SJSA1 (cell line): ENCODE measurements around the gene WDR18. TPM values are rescaled to one million over a fixed set of nuclear protein-coding genes. Genes with fewer than 3 reads are reported as not detected.
A peak's percentile ranks its signal among the peaks of the same experiment; 100 is the strongest.

Source experiments
- DNase-seq, 2 experiments: peaks; one replicate each; pipeline ENCODE4 v3.0.0-alpha.2; 2015 to 2020; ENCODE audit warnings: low spot score in 2 of 2, low read depth in 1 of 2
- H3K27ac ChIP-seq: fragments of 250-450 bp; sonication (Bioruptor Pico); 2 replicates; pipeline ENCODE4 v1.5.1; 2020; ENCODE audit warnings: mild to moderate bottlenecking, moderate library complexity
- H3K27me3 ChIP-seq: fragments of 250-450 bp; sonication (Bioruptor Pico); replicated peaks from 2 replicates; pipeline ENCODE4 v1.5.1; 2020; ENCODE audit warnings: mild to moderate bottlenecking, moderate library complexity
- H3K36me3 ChIP-seq: fragments of 250-450 bp; sonication (Bioruptor Pico); 2 replicates; pipeline ENCODE4 v1.5.1; 2020; ENCODE audit warnings: mild to moderate bottlenecking
- H3K4me1 ChIP-seq: fragments of 250-450 bp; sonication (Bioruptor Pico); replicated peaks from 2 replicates; pipeline ENCODE4 v1.6.1; 2021; ENCODE audit warnings: mild to moderate bottlenecking
- H3K4me3 ChIP-seq: fragments of 250-450 bp; sonication (Bioruptor Pico); 2 replicates; pipeline ENCODE4 v1.5.1; 2020; ENCODE audit warnings: mild to moderate bottlenecking
- H3K9me3 ChIP-seq: fragments of 250-450 bp; sonication (Bioruptor Pico); replicated peaks from 2 replicates; pipeline ENCODE4 v1.5.1; 2020; ENCODE audit warnings: mild to moderate bottlenecking
- total RNA-seq: library from RNA; depleted of rRNA; stranded (reverse); fragments of >200 nt; shearing (Covaris generic); gene quantifications from 2 replicates; pipeline ENCODE4 v1.2.3, GENCODE V29; 2014; rRNA removed

Gene WDR18, protein sequence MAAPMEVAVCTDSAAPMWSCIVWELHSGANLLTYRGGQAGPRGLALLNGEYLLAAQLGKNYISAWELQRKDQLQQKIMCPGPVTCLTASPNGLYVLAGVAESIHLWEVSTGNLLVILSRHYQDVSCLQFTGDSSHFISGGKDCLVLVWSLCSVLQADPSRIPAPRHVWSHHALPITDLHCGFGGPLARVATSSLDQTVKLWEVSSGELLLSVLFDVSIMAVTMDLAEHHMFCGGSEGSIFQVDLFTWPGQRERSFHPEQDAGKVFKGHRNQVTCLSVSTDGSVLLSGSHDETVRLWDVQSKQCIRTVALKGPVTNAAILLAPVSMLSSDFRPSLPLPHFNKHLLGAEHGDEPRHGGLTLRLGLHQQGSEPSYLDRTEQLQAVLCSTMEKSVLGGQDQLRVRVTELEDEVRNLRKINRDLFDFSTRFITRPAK
- 43.2 and 60.5 TPM in 2 replicates for total RNA-seq

DNA sequence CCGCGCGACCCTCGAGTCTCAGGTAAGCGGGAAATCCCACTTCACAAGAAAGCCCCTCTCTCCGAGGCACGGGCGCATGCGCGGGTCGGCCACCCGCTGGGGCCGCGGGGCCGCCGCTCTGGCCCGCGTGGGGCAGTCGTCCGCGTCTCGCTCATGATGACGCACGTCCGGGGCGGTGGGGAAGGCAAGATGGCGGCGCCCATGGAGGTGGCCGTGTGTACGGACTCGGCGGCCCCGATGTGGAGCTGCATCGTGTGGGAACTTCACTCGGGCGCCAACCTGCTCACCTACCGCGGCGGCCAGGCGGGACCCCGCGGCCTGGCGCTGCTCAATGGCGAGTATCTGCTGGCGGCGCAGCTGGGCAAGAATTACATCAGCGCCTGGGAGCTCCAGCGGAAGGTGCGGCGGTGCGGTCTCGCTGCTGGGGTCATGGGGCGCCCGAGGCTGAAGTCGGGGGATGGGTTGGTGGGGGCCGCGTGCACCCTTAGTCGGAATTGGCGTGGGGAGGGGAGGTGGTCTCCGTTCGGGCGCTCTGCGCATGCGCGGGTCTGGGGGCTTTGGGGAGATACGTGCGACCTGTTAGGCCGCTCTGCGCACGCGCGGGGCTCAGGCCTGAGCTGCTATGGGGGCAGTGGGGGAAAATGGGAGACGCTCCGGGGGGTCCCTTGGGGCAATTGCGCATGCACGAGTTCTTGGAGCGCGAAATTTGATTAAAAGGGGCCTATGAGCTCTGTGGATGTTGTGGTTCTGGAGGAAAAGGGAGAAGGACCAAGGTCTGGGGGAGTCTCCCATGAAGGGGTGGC is at the start of gene WDR18:
TSS of gene WDR18 (plus strand) at position 181 of the 803 bp plus-strand sequence. CDS start at position 190, 9 bp downstream.
- H3K4me3 ChIP-seq: peak within 1 kb of the TSS; percentile 87
- H3K36me3 ChIP-seq: peaks cover 32% of the 10 kb centered on the region
- DNase-seq: peak; percentile 91 to 93
- no peaks in the 10 kb centered on the region for H3K27me3 ChIP-seq
- H3K27ac ChIP-seq: peak within 1 kb of the TSS; percentile 80
- no peaks in the 10 kb centered on the region for H3K9me3 ChIP-seq
- peaks cover 20% of the 10 kb centered on the region for H3K4me1 ChIP-seq

DNA sequence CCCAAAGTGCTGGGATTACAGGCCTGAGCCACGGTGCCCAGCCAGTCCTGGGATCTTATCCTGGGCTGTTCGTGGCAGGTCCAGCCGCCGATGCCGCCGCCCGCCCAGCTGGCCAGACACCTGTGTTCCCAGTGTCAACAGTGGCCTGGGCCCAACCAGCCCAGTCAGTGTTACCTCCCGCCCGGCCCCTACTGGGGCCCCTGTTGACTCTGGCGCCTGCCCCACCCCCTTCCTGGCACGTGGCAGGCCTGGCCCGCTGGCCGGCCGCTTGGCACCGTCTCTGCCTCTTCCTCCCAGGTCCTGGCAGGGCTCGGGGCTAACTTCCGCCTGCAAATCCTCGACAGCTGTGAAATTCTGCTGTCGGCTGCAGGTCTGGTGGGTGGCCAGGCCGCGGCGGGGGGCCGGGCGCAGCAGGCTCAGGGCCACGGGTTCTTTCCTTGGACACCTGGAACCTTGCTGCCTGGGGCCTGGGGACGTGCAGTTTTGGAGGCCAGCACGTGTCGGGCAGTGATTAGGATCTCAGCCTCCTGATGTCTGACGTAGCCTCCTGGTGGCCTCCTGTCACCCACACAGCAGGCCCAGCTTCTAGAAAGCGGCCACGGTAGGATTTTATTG is 49.2 kb upstream of the WDR18 start:
- DNase-seq: no peak
- Histone ChIP-seq H3K4me1 (peaks cover 14% of the 10 kb centered on the region), H3K9me3 (no peaks in the 10 kb centered on the region), H3K27ac (no peak overlapping the region), H3K36me3 (peaks cover 16% of the 10 kb centered on the region), H3K4me3 (no peak overlapping the region), H3K27me3 (no peaks in the 10 kb centered on the region)

DNA sequence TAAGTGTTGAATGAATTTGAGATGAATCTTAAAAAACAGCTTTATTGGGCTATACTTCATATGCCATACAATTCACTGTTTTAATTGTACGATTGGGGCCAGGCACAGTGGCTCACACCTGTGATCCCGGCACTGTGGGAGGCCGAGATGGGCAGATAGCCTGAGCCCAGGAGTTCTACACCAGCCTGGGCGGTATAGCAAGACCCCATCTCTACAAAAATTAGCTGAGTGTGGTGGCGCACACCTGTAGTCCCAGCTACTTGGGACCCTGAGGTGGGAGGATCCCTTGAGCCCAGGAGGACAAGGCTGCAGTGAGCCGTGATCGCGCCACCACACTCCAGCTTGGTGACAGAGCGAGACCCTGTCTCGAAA is 48.0 kb upstream of the WDR18 start:
- no peak for DNase-seq
- no peak overlapping the region for H3K4me3 ChIP-seq
- no peak overlapping the region for H3K27ac ChIP-seq
- H3K36me3 ChIP-seq: peaks cover 15% of the 10 kb centered on the region
- no peaks in the 10 kb centered on the region for H3K9me3 ChIP-seq
- H3K27me3 ChIP-seq: no peaks in the 10 kb centered on the region
- H3K4me1 ChIP-seq: peaks cover 23% of the 10 kb centered on the region

DNA sequence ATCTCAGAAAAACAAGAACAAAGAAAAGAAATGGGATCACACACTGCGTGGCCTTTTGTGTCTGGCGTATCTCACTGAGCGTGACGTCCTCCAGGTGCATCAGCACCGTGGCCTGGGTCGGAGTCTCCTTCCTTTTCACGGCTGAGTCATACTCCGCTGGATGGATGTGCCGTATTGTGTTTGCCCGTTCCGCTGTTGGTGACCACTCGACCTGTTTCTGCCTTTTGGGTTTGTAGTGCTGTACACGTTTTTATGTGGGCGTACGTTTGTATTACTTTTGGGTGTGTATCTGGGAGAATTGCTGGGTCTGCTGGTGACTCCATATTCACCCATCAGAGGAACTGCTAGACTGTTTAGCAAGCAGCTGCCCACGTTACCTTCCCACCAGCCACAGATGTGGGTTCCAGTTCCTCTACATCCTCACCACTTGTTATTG is 46.9 kb upstream of the WDR18 start:
- Histone ChIP-seq H3K27ac (no peak overlapping the region), H3K27me3 (no peaks in the 10 kb centered on the region), H3K4me3 (no peak overlapping the region), H3K4me1 (peaks cover 29% of the 10 kb centered on the region), H3K36me3 (peaks cover 15% of the 10 kb centered on the region), H3K9me3 (no peaks in the 10 kb centered on the region)
- DNase-seq: no peak

DNA sequence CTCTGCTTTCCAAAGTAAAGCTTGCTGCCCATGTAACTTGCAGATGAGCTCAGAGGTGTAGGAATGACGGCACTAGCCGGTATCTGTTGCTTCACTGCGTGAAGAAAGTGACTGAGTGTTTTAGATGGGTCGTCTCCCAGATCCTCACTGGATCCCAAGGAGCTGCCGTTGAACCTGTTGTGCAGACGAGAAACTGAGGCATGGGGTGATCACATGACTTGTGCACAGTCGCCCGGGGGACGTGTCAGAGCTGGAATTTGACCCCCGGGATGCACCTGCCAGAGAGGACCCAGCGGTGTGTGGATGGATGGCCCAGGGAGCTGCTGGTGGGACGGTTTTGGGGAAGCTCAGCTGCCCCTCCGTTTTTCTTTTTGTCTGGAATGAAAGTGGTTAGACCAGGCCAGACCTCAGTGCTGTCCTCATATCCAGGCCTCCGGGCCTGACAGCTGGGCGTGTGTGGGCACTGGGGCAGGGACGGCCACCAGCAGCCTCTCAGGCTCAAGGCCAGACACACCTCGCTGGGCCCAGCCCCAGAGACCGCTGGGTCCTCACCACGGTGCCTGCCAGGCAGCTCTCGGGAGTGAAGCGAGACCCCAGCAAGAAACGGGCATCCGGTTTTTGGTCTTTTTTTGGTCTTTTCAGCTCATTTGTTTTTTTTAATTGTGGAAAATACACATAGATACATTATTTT is 45.8 kb upstream of the WDR18 start:
- no peak overlapping the region for H3K27ac ChIP-seq
- H3K9me3 ChIP-seq: no peaks in the 10 kb centered on the region
- no peak overlapping the region for H3K4me3 ChIP-seq
- no peak for DNase-seq
- H3K4me1 ChIP-seq: peaks cover 18% of the 10 kb centered on the region
- H3K27me3 ChIP-seq: no peaks in the 10 kb centered on the region
- H3K36me3 ChIP-seq: peaks cover 7% of the 10 kb centered on the region

DNA sequence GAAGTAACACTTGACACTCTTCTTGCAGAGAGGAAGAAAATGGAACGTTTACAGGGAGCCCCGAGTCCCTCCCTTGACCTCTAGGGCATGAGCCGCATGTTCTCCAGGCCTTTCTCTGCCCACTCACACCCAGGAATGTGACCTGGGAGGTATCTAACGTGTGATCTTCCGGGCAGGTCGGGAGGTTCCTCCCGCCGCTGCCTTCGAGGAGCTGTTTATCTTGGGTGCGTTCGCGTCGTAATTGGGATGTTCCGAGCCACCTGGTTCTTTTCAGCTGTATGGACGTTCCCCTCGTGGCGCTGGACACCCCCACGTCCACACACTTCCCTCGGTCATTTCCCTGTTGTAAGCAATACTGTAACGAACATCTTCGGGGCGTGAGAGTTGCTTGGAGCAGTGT is 44.7 kb upstream of the WDR18 start:
- no peaks in the 10 kb centered on the region for H3K27me3 ChIP-seq
- H3K36me3 ChIP-seq: peaks cover 3% of the 10 kb centered on the region; the same call in 1 of the 2 replicates
- H3K27ac ChIP-seq: no peak overlapping the region
- peaks cover 15% of the 10 kb centered on the region for H3K4me1 ChIP-seq
- no peaks in the 10 kb centered on the region for H3K9me3 ChIP-seq
- no peak for DNase-seq
- H3K4me3 ChIP-seq: no peak overlapping the region

DNA sequence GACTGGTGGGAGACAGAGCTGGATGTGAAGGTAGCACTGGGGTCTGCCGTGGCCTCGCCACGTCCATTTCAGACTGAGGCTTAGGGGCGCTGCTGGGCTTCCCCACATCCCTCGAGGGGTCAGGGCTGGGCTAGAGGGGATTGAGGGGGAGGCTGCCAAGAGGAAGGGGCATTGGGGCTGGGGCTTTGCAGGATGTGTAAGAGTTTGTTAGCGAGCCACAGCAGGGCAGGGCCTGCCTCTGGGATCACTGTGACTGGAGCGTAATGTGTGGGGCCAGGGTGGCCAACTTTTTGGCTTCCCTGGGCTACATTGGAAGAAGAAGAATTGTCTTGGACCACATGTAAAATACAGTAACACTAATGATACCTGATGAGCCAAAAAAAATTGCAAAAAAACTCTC is 44.2 kb upstream of the WDR18 start:
- Histone ChIP-seq H3K36me3 (peaks cover 3% of the 10 kb centered on the region; the same call in 1 of the 2 replicates), H3K27ac (no peak overlapping the region), H3K9me3 (no peaks in the 10 kb centered on the region), H3K4me1 (peaks cover 15% of the 10 kb centered on the region), H3K4me3 (no peak overlapping the region), H3K27me3 (no peaks in the 10 kb centered on the region)
- DNase-seq: no peak

DNA sequence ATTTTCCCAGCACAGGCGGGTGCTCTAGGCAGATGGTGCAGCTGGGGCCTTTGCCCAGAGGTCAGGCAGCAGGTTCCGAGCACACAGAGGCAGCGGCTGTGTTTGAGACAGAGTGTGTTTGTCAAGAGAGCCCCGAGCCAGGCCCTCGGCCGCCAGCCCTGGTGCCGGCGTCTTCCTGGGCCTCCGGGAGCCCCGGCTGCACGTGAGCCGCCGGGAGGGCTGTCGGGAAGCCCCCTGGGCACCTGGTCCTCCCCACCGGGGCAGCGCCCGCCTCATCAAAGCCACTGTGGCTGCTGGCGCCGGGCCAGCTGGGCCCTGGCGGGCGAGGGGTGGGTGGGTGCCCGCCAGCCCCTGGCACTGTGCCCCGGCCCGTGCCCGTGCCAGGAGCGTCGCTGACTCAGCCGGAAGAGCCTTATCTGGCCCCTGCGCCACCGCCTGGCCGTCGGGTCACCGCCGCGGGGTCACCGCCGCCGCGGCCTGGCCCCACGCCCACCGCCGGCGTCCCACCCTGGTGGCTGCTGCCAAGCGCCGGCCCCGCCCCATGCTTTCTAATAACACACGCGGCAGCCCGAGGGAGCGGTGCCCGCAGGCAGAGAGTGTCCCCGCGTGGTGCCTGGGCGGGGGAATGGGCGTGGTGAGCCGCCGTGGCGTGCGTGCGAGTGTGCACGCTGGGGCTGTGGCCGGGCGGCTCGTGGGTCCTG is 43.4 kb upstream of the WDR18 start:
- DNase-seq: peak; percentile 68 to 75
- peaks cover 3% of the 10 kb centered on the region; the same call in 1 of the 2 replicates for H3K36me3 ChIP-seq
- H3K27me3 ChIP-seq: no peaks in the 10 kb centered on the region
- H3K9me3 ChIP-seq: no peaks in the 10 kb centered on the region
- peaks cover 15% of the 10 kb centered on the region for H3K4me1 ChIP-seq
- no peak overlapping the region for H3K27ac ChIP-seq
- H3K4me3 ChIP-seq: peak overlapping the region; percentile 23

DNA sequence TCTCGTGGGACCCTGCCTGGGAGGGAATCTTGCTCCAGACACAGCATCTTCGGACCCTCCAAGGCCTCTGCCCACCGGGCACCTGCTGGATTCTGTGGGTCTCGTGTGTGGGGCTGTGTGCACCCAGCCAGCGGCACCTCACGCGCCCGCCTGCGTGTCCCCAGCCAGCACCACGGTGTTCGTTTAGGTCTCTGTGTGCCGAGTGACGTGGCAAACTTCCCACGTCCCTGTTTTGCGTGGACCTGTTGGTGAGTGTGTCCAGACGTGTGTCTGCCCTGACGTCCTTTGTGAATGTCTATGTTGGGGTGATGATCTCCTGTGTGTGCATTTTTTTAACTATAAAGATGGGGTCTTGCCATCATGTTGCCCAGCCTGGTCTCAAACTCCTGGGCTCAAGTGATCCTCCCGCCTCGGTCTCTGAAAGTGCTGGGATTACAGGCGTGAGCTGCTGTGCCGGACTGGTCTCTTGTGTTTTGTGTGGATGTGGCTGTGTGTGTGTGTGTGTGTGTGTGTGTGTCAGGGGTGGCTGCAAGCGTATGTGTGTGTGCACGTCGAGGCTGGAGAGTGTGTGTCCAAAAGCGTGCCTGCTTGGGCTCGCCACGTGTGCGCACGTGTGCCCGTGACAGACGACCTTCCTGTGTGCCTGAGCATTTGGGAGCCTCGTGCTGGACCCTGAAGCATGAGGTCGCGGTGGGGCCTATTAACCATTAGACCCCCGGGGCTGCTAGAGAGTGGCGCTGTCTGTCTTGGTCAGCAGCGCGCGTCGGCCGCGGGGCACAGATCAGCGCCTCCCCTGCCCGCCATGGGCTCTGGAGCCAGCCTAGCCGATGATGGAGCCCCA is 42.6 kb upstream of the WDR18 start:
- Histone ChIP-seq H3K36me3 (peaks cover 3% of the 10 kb centered on the region; the same call in 1 of the 2 replicates), H3K4me3 (peak overlapping the region; percentile 23), H3K27me3 (no peaks in the 10 kb centered on the region), H3K9me3 (no peaks in the 10 kb centered on the region), H3K27ac (no peak overlapping the region), H3K4me1 (peaks cover 15% of the 10 kb centered on the region)
- no peak for DNase-seq

DNA sequence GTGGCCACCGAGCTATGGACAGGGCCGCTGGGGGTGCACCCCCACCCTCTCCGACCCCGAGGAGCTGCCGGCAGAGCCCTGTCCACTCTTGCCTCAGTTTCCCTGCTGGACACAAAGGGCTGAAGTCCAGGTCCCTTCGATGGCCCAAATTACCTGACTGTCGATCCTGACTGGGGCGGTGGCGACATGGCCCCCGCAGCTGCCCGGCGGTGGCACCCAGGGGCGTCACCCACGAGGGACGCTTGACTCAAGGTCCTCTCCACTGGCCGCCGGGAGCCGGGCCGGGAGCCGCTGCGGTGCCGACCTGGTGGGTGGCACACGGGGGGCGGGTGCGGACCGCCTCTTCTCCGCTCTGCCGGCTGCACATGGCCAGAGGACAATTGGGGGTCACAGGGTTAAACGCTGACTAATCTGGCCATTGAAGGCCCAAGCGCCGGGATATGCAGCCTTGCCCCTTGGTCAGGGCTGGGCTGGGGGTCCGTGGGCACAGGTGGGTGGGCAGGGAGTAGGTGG is 42.0 kb upstream of the WDR18 start:
- Histone ChIP-seq H3K4me1 (peaks cover 15% of the 10 kb centered on the region), H3K4me3 (no peak overlapping the region), H3K9me3 (no peaks in the 10 kb centered on the region), H3K27me3 (no peaks in the 10 kb centered on the region), H3K36me3 (peaks cover 3% of the 10 kb centered on the region; the same call in 1 of the 2 replicates), H3K27ac (no peak overlapping the region)
- no peak for DNase-seq

DNA sequence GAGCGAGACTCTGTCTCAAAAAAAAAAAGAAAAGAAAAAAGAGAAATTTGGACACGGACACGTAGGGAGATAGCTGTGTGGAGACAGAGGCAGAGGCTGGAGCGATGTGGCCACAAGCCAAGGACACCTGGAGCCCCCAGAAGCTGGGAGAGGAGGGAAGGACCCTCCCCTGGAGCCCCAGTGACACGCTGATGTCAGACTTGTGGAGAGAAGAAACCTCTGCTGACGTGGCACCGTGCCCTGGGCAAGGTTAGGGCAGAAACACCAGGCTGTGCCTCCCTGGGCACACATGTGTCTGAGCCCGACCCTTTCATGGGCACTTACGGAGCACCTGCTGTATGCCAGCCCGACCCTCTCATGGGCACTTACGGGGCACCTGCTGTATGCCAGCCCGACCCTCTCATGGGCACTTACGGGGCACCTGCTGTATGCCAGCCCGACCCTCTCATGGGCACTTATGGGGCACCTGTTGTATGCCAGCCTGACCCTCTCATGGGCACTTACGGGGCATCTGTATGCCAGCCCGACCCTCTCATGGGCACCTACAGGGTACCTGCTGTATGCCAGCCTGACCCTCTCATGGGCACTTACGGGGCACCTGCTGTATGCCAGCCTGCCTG is 40.5 kb upstream of the WDR18 start:
- Histone ChIP-seq H3K27ac (no peak overlapping the region), H3K36me3 (peaks cover 3% of the 10 kb centered on the region; the same call in 1 of the 2 replicates), H3K4me3 (no peak overlapping the region), H3K27me3 (no peaks in the 10 kb centered on the region), H3K9me3 (no peaks in the 10 kb centered on the region), H3K4me1 (peaks cover 15% of the 10 kb centered on the region)
- no peak for DNase-seq

DNA sequence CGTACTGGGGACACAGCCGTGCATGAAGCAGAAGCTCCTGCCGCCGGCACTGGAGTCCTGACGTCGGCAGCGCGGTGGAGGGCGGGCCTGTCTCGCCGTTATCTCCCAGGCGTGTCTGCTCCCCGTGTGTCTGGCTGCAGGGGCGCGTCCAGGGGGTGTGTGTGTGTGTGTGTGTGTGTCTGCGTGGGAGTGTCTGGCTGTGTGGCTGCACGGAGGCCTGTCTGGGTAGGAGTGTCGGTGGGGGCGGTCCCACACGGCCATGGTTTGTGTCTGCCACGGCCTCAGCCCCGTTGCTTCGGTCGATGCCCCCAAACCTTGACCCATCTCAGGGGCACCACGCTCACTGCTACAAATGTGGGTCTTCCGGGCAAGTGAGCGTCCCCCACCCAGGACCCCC is 40.0 kb upstream of the WDR18 start:
- Histone ChIP-seq H3K27ac (no peak overlapping the region), H3K9me3 (no peaks in the 10 kb centered on the region), H3K4me1 (peaks cover 15% of the 10 kb centered on the region), H3K4me3 (no peak overlapping the region), H3K36me3 (peaks cover 3% of the 10 kb centered on the region; the same call in 1 of the 2 replicates), H3K27me3 (no peaks in the 10 kb centered on the region)
- no peak for DNase-seq
